ENCODE results near the gene FAM83B. TPM values are rescaled to one million over a fixed set of nuclear protein-coding genes. Genes with fewer than 3 reads are reported as not detected.

FAM83B gene
- total RNA-seq, 1 experiment from 2014 or later, result 5.7 TPM

GRCh38 chr6:54810147-54810546 is 36.4 kb upstream of the FAM83B start:
- Histone ChIP-seq H2BK20ac (ENCODE audit: low read depth, low read length, poor library complexity, severe bottlenecking) (no peak overlapping the region), H3K4ac (ENCODE audit: low read depth, low read length) (no peak overlapping the region), H2BK5ac (ENCODE audit: insufficient read length, low read length) (no peak overlapping the region), H3K9me3 (ENCODE audit: control insufficient read depth, low read depth, low read length) (no peaks in the 10 kb centered on the region), H3K4me1 (ENCODE audit: insufficient read depth, low read length) (no peaks in the 10 kb centered on the region), H3K18ac (ENCODE audit: insufficient read length, low read depth, low read length) (no peak overlapping the region), H4K91ac (ENCODE audit: insufficient read length, low read depth, low read length) (no peak overlapping the region), H3K27me3 (ENCODE audit: insufficient read depth, low read length) (no peaks in the 10 kb centered on the region), H3K23ac (ENCODE audit: insufficient read length, low read depth, low read length) (no peak overlapping the region), H4K20me1 (ENCODE audit: control insufficient read depth, insufficient read depth, insufficient read length) (no peaks in the 10 kb centered on the region), H3K14ac (ENCODE audit: insufficient read depth, low read length) (no peak overlapping the region), H3K9ac (ENCODE audit: extremely low read depth, insufficient read length, low read length) (no peak overlapping the region), H3T11ph (ENCODE audit: low read length) (no peak overlapping the region), H4K8ac (replicated peaks; ENCODE audit: insufficient read length, low read depth, low read length) (no peak overlapping the region), H3K79me2 (ENCODE audit: insufficient read depth, low read length) (no peaks in the 10 kb centered on the region), H3K79me1 (ENCODE audit: insufficient read depth, low read depth, low read length, poor library complexity, severe bottlenecking) (no peaks in the 10 kb centered on the region), H3K56ac (ENCODE audit: insufficient read length, low read depth, low read length) (no peak overlapping the region), H3K4me2 (ENCODE audit: insufficient read depth, insufficient read length, low read length) (no peak overlapping the region), H2BK15ac (ENCODE audit: low read depth, low read length) (no peak overlapping the region), H2BK120ac (ENCODE audit: low read depth, low read length, poor library complexity, severe bottlenecking) (no peak overlapping the region), H3K27ac (ENCODE audit: insufficient read length, low read depth, low read length) (no peak overlapping the region), H2AFZ (ENCODE audit: low read length) (no peak overlapping the region), H2BK12ac (ENCODE audit: insufficient read length, low read depth, low read length) (no peak overlapping the region), H4K5ac (ENCODE audit: insufficient read length, low read depth, low read length) (no peak overlapping the region), H2AK5ac (ENCODE audit: insufficient read length, low read length) (no peak overlapping the region), H3K23me2 (ENCODE audit: insufficient read length, low read depth, low read length, poor library complexity, severe bottlenecking) (no peaks in the 10 kb centered on the region)
- no peak for TF ChIP-seq CTCF (conservative IDR thresholded peaks at IDR 0.05)
- Mint-ChIP-seq H3K4me3 (no peak overlapping the region), H3K27me3 (ENCODE audit: low read depth) (no peaks in the 10 kb centered on the region), H3K4me1 (peaks cover 3 to 6% of the 10 kb centered on the region in 2 experiments; a peak in 1 of 4 replicates), H3K27ac (no peak overlapping the region), H3K36me3 (ENCODE audit: insufficient read depth in 1 of 3, low read depth in 3 of 3) (peaks cover 0 to 4% (median 2%) of the 10 kb centered on the region in 3 experiments; a peak in 2 of 7 replicates), H3K9me3 (peaks cover 2 to 3% of the 10 kb centered on the region in 2 experiments; a peak in 2 of 5 replicates)
- DNase-seq, result no peak

All from H9 (cell line).